ENCODE data around the gene PEX1.
A peak's percentile ranks its signal among the peaks of the same experiment; 100 is the strongest.

DNA sequence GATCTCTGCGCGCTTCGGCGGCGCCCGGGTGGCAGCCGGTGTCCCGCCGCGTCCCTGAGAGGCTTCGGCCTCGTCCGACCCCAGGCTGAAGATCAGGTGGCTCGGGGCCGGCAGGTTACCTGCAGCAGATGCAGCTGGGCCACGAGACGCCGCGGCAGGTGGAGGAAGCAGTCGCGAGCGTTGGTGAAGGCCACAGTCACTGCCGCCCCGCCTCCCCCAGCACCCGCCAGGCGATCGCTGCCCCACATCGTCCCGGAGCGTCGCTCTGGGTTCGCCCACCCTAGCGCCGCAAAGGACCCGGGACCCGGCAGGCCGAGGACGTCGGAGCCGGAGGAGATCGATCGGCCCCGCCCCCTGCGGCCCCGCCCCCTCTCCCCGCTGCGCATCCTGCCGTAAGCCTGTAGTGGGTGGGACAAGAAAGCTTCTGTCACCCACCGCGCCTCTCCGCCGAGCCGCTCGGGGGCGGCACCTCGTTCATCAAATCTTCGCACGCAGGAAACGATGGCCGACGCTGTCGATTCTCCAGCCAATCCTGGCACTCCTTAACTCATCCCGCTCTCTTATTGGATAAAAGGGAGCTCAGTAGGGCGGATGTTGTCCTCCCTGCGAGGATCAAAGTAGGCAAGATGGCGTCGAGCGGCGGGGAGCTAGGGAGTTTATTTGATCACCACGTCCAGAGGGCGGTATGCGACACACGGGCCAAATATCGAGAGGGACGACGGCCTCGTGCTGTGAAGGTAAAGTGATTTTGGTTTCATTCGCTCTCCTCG, at the start of gene PEX1, which contains the start of gene RBM48:
- TF ChIP-seq, protein P1, sequence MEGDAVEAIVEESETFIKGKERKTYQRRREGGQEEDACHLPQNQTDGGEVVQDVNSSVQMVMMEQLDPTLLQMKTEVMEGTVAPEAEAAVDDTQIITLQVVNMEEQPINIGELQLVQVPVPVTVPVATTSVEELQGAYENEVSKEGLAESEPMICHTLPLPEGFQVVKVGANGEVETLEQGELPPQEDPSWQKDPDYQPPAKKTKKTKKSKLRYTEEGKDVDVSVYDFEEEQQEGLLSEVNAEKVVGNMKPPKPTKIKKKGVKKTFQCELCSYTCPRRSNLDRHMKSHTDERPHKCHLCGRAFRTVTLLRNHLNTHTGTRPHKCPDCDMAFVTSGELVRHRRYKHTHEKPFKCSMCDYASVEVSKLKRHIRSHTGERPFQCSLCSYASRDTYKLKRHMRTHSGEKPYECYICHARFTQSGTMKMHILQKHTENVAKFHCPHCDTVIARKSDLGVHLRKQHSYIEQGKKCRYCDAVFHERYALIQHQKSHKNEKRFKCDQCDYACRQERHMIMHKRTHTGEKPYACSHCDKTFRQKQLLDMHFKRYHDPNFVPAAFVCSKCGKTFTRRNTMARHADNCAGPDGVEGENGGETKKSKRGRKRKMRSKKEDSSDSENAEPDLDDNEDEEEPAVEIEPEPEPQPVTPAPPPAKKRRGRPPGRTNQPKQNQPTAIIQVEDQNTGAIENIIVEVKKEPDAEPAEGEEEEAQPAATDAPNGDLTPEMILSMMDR (IDR thresholded peaks at IDR 0.05): peak; percentile 16 to 67 (median 42)
- peak; percentile 21 to 55 for TF ChIP-seq POLR2A (IDR thresholded peaks at IDR 0.05)

Measured in uterus (tissue), 2 donors.